ENCODE results near the gene CDKN2D. TPM values are rescaled to one million over a fixed set of nuclear protein-coding genes. Genes with fewer than 3 reads are reported as not detected.

CDKN2D gene
- 10 to 100 TPM in 1 of 4 donors, 1 to 10 TPM in 3; 2.9 to 21.4 (median 7.5) TPM for total RNA-seq

GRCh38 chr19:10568826-10569651 lies at the start of gene CDKN2D:
TSS of gene CDKN2D (minus strand) at chr19:10568979. CDS start at chr19:10568653, 326 bp downstream.
- no peak for TF ChIP-seq CTCF (IDR thresholded peaks at IDR 0.05)
- peak; percentile 94 for DNase-seq (ENCODE audit: low spot score)
- ATAC-seq (ENCODE audit: low FRiP score) = peak; percentile 90

GRCh38 chr19:10617409-10618121 lies 48.8 kb upstream of the CDKN2D start:
- DNase-seq (ENCODE audit: low spot score) (no peak), ATAC-seq (ENCODE audit: low FRiP score) (peak; percentile 76)
- no peak for TF ChIP-seq CTCF (IDR thresholded peaks at IDR 0.05)

- TF ChIP-seq CTCF (IDR thresholded peaks at IDR 0.05) = no peak
- DNase-seq (ENCODE audit: low spot score) (no peak), ATAC-seq (ENCODE audit: low FRiP score) (no peak)
Measured at GRCh38 chr19:10615429-10616023, 46.7 kb upstream of the CDKN2D start.

GRCh38 chr19:10612499-10613119 lies 43.8 kb upstream of the CDKN2D start:
- DNase-seq (ENCODE audit: low spot score) = no peak
- peak; percentile 55 for ATAC-seq (ENCODE audit: low FRiP score)
- no peak for TF ChIP-seq CTCF (IDR thresholded peaks at IDR 0.05)

GRCh38 chr19:10611907-10612306 lies 43.1 kb upstream of the CDKN2D start:
- ATAC-seq (ENCODE audit: low FRiP score) (no peak), DNase-seq (ENCODE audit: low spot score) (no peak)
- no peak for TF ChIP-seq CTCF (IDR thresholded peaks at IDR 0.05)

GRCh38 chr19:10604460-10604980 lies 35.7 kb upstream of the CDKN2D start:
- DNase-seq (ENCODE audit: low spot score) = no peak
- no peak for TF ChIP-seq CTCF (IDR thresholded peaks at IDR 0.05)
- no peak for ATAC-seq (ENCODE audit: low FRiP score)

Measured in omental fat pad (tissue), 4 donors.